K562 (cell line): ENCODE measurements around the gene TIGAR. TPM values are rescaled to one million over a fixed set of nuclear protein-coding genes. Genes with fewer than 3 reads are reported as not detected.

Source experiments
- AFF4 ChIP-seq: sonication (generic); formaldehyde crosslinking; IDR thresholded peaks from 2 replicates; pipeline ENCODE4 v1.8.0; 2023; ENCODE audit warnings: mild to moderate bottlenecking, missing genetic modification reagents
- ARID1B ChIP-seq: fragments of 450-650 bp; IDR thresholded peaks from 2 replicates; pipeline ENCODE4 v1.6.1; 2016; ENCODE audit warnings: antibody characterized with exemption, mild to moderate bottlenecking, inconsistent platforms
- CHD1 ChIP-seq: fragments of 200-600 bp; sonication (generic); IDR thresholded peaks from one replicate; pipeline ENCODE4 v1.6.1; 2012; ENCODE audit warnings: mild to moderate bottlenecking, moderate library complexity, low read length, inconsistent platforms
- CREM ChIP-seq: IDR thresholded peaks from 2 replicates; pipeline ENCODE4 v1.6.1; 2014; ENCODE audit warnings: antibody characterized with exemption, low read depth
- DACH1 ChIP-seq: fragments of 450-650 bp; IDR thresholded peaks from 2 replicates; pipeline ENCODE4 v1.6.1; 2018; ENCODE audit not compliant: partially characterized antibody
- EP400 ChIP-seq: fragments of 450-650 bp; IDR thresholded peaks from 2 replicates; pipeline ENCODE4 v1.6.1; 2017; ENCODE audit warnings: antibody characterized with exemption, mild to moderate bottlenecking, moderate library complexity
- FUS ChIP-seq: fragments of 200-400 bp; formaldehyde crosslinking; optimal IDR thresholded peaks from 2 replicates; pipeline ENCODE3; 2017; ENCODE audit warnings: low read depth, low read length
- HDGF ChIP-seq: fragments of 450-650 bp; IDR thresholded peaks from 2 replicates; pipeline ENCODE4 v1.6.1; 2016
- KAT7 ChIP-seq: sonication (generic); formaldehyde crosslinking; IDR thresholded peaks from 2 replicates; pipeline ENCODE4 v1.8.0; 2022; ENCODE audit warnings: missing genetic modification reagents, mild to moderate bottlenecking, borderline replicate concordance
- NBN ChIP-seq: fragments of 450-650 bp; IDR thresholded peaks from 2 replicates; pipeline ENCODE4 v1.6.1; 2016; ENCODE audit warnings: low read depth, mild to moderate bottlenecking
- NCOA6 ChIP-seq: fragments of 450-650 bp; IDR thresholded peaks from 2 replicates; pipeline ENCODE4 v1.6.1; 2017; ENCODE audit warnings: mild to moderate bottlenecking
- POLR2A ChIP-seq: fragments of 450-650 bp; conservative IDR thresholded peaks from 2 replicates; pipeline ENCODE4 v1.6.1; 2016
- POLR2AphosphoS2 ChIP-seq: IDR thresholded peaks from 2 replicates; pipeline ENCODE4 v1.6.1; 2012; ENCODE audit warnings: low read length, improper control_type of control experiment
- POLR2H ChIP-seq: IDR thresholded peaks from 2 replicates; pipeline ENCODE4 v1.6.1; 2016; ENCODE audit warnings: missing genetic modification characterization, low read depth, mild to moderate bottlenecking, control low read depth, missing compliant biosample characterization, moderate library complexity
- PRDM10 ChIP-seq: fragments of 450-650 bp; IDR thresholded peaks from 2 replicates; pipeline ENCODE4 v1.6.1; 2018; ENCODE audit not compliant: partially characterized antibody
- RBBP5 ChIP-seq: fragments of 200-600 bp; sonication (generic); IDR thresholded peaks from 2 replicates; pipeline ENCODE4 v1.6.1; 2012; ENCODE audit warnings: borderline replicate concordance, mild to moderate bottlenecking, low read length, control low read depth, inconsistent platforms; ENCODE audit not compliant: insufficient read depth, poor library complexity, severe bottlenecking
- TCF3 ChIP-seq: sonication (generic); formaldehyde crosslinking; IDR thresholded peaks from 2 replicates; pipeline ENCODE4 v1.4.0; 2020; ENCODE audit warnings: mild to moderate bottlenecking, missing genetic modification reagents
- TOE1 ChIP-seq, 2 experiments: fragments of 450-650 bp in 1 of 2; sonication (generic) in 1 of 2; formaldehyde crosslinking in 1 of 2; IDR thresholded peaks; 2 replicates each; pipeline versions ENCODE4 v1.7.1 to v1.8.0; 2016 to 2022; ENCODE audit warnings: borderline replicate concordance in 2 of 2, mild to moderate bottlenecking in 2 of 2, antibody characterized with exemption in 1 of 2, inconsistent platforms in 1 of 2, low read depth in 1 of 2, missing genetic modification reagents in 1 of 2, moderate library complexity in 1 of 2
- ZNF24 ChIP-seq: fragments of 450-650 bp; IDR thresholded peaks from 2 replicates; pipeline ENCODE4 v1.6.1; 2016
- polyA plus RNA-seq, 8 experiments: library from polyadenylated mRNA; depleted of rRNA in 4 of 8; stranded (reverse) in 5 of 8; unstranded in 3 of 8; fragments of >200 nt; fragmentation: Nextera tagmentation in 2 of 8; fragmentation: Illumina TruSeq in 1 of 8; extraction: Ambion mirVana in 2 of 8; extraction: Trizol in 1 of 8; gene quantifications; 2 replicates each; pipeline versions ENCODE4 v1.2.1 to v1.2.3, GENCODE V29; 2011 to 2014; ENCODE audit warnings: inconsistent platforms in 1 of 8, missing spikeins in 1 of 8
- total RNA-seq, 7 experiments: library from RNA; depleted of rRNA in 6 of 7; stranded (reverse); fragments of >200 nt in 6 of 7; fragmentation: Illumina TruSeq in 2 of 7; extraction: Trizol in 2 of 7; gene quantifications; 2 replicates each; pipeline versions ENCODE4 v1.2.1 to v1.2.3, GENCODE V29; 2011 to 2021; ENCODE audit warnings: low replicate concordance in 1 of 7

Gene TIGAR
- total and polyA plus RNA-seq, 9 of the 15 experiments (the other 6 are each of a cell fraction or from before 2014, with no cell fraction given): 0.11 to 1.0 (median 0.53) TPM; not detected in 2

GRCh38 chr12:4273652-4274395 lies 47.2 kb upstream of the TIGAR start, which contains the start of gene CCND2 (continued):
- TF ChIP-seq PRDM10 (peak; percentile 72), NBN (peak; percentile 56; the same call in 1 of the 2 replicates), AFF4 (no peak; the same call in 1 of the 2 replicates), ARID1B (no peak; the same call in 1 of the 2 replicates), POLR2AphosphoS2 (no peak), CHD1 (peak; percentile 34), HDGF (no peak), FUS (no peak), EP400 (peak; percentile 49; the same call in 1 of the 2 replicates), CREM (peak; percentile 73), NCOA6 (no peak), TOE1 (IDR thresholded peaks at IDR 0.05; ENCODE audit: borderline replicate concordance) (peak; percentile 29; the same call in 1 of the 2 replicates), TOE1 (CRISPR knock-in tag; IDR thresholded peaks at IDR 0.05; ENCODE audit: borderline replicate concordance, low read depth) (no peak), TCF3 (CRISPR knock-in tag) (0 out of 2 replicates have a peak, but pooled peaks have one; percentile 6), DACH1 (no peak), ZNF24 (no peak), POLR2A (peak; percentile 92), KAT7 (CRISPR knock-in tag) (peak; percentile 41; the same call in 1 of the 2 replicates), RBBP5 (peak; percentile 24), POLR2H (tag) (peak; percentile 57)
